ENCODE results near the gene EML1.

The EML1 gene

GRCh38 chr14:99805757-99806439 is 12.7 kb downstream of the EML1 start:
- DNase-seq (ENCODE audit: low read depth in 2 of 2) = no peak

- no peak for DNase-seq (ENCODE audit: low read depth in 2 of 2)
Measured at GRCh38 chr14:99806836-99807235, 13.6 kb downstream of the EML1 start.

- no peak for DNase-seq (ENCODE audit: low read depth in 2 of 2)
Measured at GRCh38 chr14:99807413-99808153, 14.4 kb downstream of the EML1 start.

DNA sequence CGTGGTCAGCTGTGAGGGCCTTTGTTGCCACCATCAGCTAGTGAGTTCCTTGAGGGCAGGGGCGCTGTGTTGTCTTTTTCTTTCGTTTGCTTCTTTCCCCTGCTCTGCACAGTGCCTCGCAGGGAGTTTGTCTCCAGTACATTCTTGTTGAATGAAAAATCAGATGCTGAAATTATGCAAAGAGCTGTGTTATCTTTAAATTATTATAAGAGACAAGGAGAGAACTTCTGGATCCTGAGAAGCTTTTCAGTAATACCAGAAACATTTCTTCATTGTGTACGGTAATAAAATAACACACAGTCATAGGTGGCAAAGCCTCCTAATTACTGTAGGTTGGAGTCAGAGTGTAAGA is 14.9 kb downstream of the EML1 start:
- DNase-seq (ENCODE audit: low read depth in 2 of 2) = no peak

- DNase-seq (ENCODE audit: low read depth in 2 of 2) = no peak
Measured at GRCh38 chr14:99808515-99808914, 15.3 kb downstream of the EML1 start.

- DNase-seq (ENCODE audit: low read depth in 2 of 2) = no peak
Measured at GRCh38 chr14:99809360-99809759, 16.1 kb downstream of the EML1 start.

GRCh38 chr14:99809859-99810558 is 16.8 kb downstream of the EML1 start:
- no peak for DNase-seq (ENCODE audit: low read depth in 2 of 2)

DNA sequence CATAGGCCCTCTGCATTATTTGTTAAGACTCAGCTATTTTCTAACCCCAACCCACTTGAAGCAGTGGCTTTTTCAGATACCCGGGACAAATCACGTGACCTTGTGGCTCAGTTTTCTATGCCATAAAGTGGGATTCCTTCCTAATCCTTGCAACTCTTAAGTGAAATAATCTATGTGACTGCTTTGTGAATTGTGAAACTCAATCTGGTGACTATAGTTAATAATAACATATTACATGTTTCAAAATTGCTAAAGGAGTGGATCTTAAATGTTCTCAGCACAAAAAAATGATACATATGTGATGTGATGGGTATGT is 17.3 kb downstream of the EML1 start:
- DNase-seq (ENCODE audit: low read depth in 2 of 2) = no peak

- DNase-seq (ENCODE audit: low read depth in 2 of 2) = no peak
Measured at GRCh38 chr14:99812096-99812750, 19.0 kb downstream of the EML1 start.

DNA sequence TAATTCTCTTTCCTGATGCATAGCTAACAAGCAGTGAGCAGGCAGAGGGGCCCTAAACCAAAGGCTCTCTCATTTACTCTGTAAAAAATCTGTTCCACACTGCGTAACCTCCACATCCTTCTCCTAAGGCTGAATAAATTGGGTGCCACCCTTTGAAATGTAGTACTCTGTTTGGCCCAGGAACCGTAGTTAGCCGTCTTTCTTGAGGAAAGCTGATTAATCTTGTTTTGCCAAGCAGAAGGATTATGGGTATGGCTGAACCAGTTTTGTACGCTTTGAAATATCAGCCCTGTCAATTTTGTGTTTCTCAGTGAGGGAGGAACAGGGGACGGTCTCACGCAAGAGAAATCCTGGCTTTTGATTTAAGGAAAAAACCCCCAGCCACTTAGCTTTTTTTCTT is 19.7 kb downstream of the EML1 start:
- no peak for DNase-seq (ENCODE audit: low read depth in 2 of 2)

GRCh38 chr14:99815696-99816095 is 22.5 kb downstream of the EML1 start:
- DNase-seq (ENCODE audit: low read depth in 2 of 2) = no peak

GRCh38 chr14:99816217-99816616 is 23.0 kb downstream of the EML1 start:
- DNase-seq (ENCODE audit: low read depth in 2 of 2) = no peak

GRCh38 chr14:99816642-99817041 is 23.4 kb downstream of the EML1 start:
- DNase-seq (ENCODE audit: low read depth in 2 of 2) = no peak

DNA sequence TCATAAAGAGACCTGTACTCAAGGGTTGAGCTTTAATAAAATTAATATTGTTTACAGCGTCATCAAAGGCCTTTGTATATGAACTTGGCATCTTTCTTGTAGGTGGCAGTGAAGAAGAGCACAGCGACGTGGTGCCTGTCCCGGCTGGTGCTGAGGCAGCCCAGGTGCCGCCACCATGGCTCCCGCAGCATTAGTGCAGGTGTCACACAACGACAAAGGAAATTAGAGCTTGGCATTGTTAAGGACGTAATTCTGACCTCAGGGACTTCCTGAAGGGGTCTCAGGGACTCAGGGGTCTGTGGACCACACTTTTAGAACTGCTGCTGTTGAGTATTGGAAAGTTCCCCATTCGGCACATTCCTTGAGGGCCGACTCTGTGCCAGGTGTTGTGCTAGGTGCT is 24.1 kb downstream of the EML1 start:
- DNase-seq (ENCODE audit: low read depth in 2 of 2) = no peak

GRCh38 chr14:99818503-99819036 is 25.4 kb downstream of the EML1 start:
- no peak for DNase-seq (ENCODE audit: low read depth in 2 of 2)

DNA sequence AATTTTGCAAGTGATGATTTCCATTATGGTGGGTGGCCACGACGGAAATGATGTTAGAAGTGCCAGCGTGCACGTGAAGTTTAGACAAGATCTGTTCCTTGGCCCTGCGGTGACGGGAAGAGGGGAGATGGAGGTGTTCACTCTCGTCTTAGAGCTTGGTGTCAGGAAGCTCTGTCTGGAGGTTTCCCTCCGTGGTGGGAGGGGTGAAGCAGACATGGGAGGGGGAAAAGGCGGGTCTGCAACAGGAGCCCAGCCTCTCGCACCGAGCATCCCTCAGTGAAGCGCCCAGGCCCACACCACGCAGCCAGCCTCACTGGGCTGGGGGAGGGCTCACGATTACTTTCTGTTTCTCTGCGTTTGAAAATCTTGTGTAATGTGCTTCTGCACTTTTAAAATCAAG is 26.3 kb downstream of the EML1 start:
- DNase-seq (ENCODE audit: low read depth in 2 of 2) = peak; percentile 4 to 20

- no peak for DNase-seq (ENCODE audit: low read depth in 2 of 2)
Measured at GRCh38 chr14:99820702-99821331, 27.6 kb downstream of the EML1 start.

DNA sequence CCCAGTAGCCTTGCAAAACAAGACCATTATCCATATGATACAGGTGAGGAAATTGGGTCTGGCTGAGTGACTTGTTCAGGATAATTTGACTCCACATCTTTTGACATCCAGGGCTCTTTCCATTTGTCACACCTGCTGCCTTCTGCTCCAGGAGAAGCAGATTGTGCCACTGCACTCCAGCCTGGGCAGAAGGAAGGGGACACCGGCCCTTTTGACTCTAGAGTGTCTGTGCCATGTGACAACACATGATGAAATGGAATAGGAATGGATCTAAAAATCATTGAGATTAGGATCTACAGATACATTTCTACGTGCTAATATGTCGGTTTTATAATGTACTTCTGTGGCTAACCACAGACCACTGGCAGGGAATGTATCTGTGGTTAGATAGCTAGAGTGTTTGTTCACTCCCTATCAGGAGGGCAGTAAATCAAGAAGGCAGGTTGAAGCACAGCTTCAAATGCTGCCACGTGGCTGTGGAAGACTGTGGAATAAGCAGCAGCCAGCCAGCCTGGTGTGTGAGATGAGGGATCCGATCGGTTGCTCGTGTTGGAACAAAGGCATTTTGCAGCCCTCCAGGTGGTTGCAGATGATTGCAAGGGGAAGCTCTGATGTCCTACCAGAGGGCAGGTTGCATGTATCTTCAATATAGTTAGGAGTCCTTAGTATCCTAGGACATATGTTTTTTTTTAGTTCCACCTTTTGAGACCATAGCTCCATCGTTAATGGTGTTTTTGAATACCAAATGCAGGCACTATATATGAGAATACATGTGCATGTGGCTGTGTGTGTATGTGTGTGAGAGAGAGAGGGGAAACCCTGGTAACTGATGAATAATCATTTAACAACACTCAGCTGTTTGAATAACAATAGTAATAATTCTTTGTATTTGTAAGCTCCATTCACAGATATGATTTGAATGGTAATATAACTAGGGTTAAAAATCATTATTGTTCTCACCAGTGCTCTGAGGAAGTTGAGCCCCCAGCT is 28.6 kb downstream of the EML1 start:
- no peak for DNase-seq (ENCODE audit: low read depth in 2 of 2)

GRCh38 chr14:99822800-99823455 is 29.7 kb downstream of the EML1 start:
- no peak for DNase-seq (ENCODE audit: low read depth in 2 of 2)

GRCh38 chr14:99824776-99825175 is 31.6 kb downstream of the EML1 start:
- DNase-seq (ENCODE audit: low read depth in 2 of 2) = no peak
